Left lung (tissue), 10 donors: Measurements from ENCODE around the gene PNKD. TPM values are rescaled to one million over a fixed set of nuclear protein-coding genes. Genes with fewer than 3 reads are reported as not detected.
A peak's percentile ranks its signal among the peaks of the same experiment; 100 is the strongest.

ENCODE experiments used
- ATAC-seq: fragments of 200-7000 bp; cut with Tn5 transposase; one replicate; pipeline ENCODE4 v1.9.1; 2020; ENCODE audit warnings: moderate library complexity
- DNase-seq, 4 donors: peaks; one replicate each; pipeline ENCODE4 v3.0.0-alpha.2; 2013 to 2020
- H3K27ac ChIP-seq, 2 donors: fragments of 200-600 bp; sonication (generic) in 1 of 2; one replicate each; pipeline versions ENCODE4 v1.5.0 to v1.8.0; 2020 to 2021
- H3K27me3 ChIP-seq, 2 donors: fragments of 200-600 bp; sonication (generic) in 1 of 2; one replicate each; pipeline versions ENCODE4 v1.5.0 to v1.8.0; 2020 to 2021
- H3K36me3 ChIP-seq, 2 donors: fragments of 200-600 bp; sonication (generic) in 1 of 2; one replicate each; pipeline versions ENCODE4 v1.5.0 to v1.8.0; 2020 to 2021
- H3K4me1 ChIP-seq, 2 donors: fragments of 200-600 bp; one replicate each; pipeline ENCODE4 v1.8.0; 2021
- H3K4me3 ChIP-seq, 2 donors: fragments of 200-600 bp; sonication (generic) in 1 of 2; one replicate each; pipeline versions ENCODE4 v1.5.0 to v1.8.0; 2020 to 2021; ENCODE audit warnings: mild to moderate bottlenecking in 1 of 2
- H3K9me3 ChIP-seq, 2 donors: fragments of 200-600 bp; sonication (generic) in 1 of 2; one replicate each; pipeline versions ENCODE4 v1.5.0 to v1.8.0; 2020 to 2021
- intact Hi-C, 2 donors: fragments of 100-400 bp; cut with DNase I; formaldehyde crosslinking; loops; one replicate each; pipeline versions ENCODE4 v1.11.2 to v1.14.2; 2022
- polyA plus RNA-seq, 6 donors: library from polyadenylated mRNA; unstranded; fragments of 120-200 nt; gene quantifications; one replicate each; pipeline ENCODE4 v1.2.1, GENCODE V29; 2013; ENCODE audit not compliant: insufficient read length in 6 of 6
- total RNA-seq, 2 donors: library from RNA; stranded (reverse); fragmentation: NEBNext Ultra II Directional; extraction: Animal tissue kit (Norgen Biotek cat#: 25700); gene quantifications; one replicate each; pipeline ENCODE4 v1.2.1, GENCODE V29; 2021
- TF ChIP-seq, protein P1 (sequence below), 2 donors: fragments of 200-600 bp; sonication (generic) in 1 of 2; IDR thresholded peaks; one replicate each; pipeline versions ENCODE4 v1.5.0 to v1.8.0; 2021; ENCODE audit warnings: antibody characterized with exemption in 2 of 2
- donor health status: DM: no; HTN: yes; CAD: no.
- donor health status: DM: no; HTN: no; CAD: no.

The PNKD gene
- total and polyA plus RNA-seq, 8 donors = 58.2 to 96.8 (median 62.4) TPM

DNA sequence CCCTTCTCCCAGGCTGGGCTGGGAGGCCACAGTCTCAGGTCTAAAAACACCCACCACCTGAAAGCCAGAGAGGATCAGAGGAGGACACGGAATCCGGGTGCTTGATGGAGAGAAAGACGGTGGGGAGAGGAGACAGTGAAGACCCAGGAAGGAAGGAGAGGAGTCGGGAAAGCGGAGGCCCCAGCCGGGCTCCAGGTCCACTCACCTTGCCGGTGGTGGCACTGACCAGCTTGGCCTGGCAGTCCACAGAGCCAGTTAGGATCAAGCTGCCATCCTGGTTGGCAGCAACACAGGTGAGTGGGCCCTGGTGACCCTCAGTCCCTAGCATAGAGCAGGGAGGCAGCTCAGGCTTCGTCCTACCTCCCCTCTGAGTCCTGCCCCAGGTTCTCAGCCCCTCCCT is 4.7 kb upstream of the PNKD start:
- Histone ChIP-seq H3K36me3 (peaks cover 0 to 57% of the 10 kb centered on the region in 2 donors), H3K27ac (peak overlapping the region in 1 of 2 donors; percentile 8), H3K4me3 (no peak overlapping the region), H3K9me3 (no peaks in the 10 kb centered on the region), H3K4me1 (peaks cover 7 to 57% of the 10 kb centered on the region in 2 donors), H3K27me3 (no peaks in the 10 kb centered on the region)
- intact Hi-C loops = no loop called here
- DNase-seq = peak in 1 of 4 donors; percentile 28
- no peak for ATAC-seq
- TF ChIP-seq, protein P1, sequence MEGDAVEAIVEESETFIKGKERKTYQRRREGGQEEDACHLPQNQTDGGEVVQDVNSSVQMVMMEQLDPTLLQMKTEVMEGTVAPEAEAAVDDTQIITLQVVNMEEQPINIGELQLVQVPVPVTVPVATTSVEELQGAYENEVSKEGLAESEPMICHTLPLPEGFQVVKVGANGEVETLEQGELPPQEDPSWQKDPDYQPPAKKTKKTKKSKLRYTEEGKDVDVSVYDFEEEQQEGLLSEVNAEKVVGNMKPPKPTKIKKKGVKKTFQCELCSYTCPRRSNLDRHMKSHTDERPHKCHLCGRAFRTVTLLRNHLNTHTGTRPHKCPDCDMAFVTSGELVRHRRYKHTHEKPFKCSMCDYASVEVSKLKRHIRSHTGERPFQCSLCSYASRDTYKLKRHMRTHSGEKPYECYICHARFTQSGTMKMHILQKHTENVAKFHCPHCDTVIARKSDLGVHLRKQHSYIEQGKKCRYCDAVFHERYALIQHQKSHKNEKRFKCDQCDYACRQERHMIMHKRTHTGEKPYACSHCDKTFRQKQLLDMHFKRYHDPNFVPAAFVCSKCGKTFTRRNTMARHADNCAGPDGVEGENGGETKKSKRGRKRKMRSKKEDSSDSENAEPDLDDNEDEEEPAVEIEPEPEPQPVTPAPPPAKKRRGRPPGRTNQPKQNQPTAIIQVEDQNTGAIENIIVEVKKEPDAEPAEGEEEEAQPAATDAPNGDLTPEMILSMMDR (IDR thresholded peaks at IDR 0.05) = no peak

DNA sequence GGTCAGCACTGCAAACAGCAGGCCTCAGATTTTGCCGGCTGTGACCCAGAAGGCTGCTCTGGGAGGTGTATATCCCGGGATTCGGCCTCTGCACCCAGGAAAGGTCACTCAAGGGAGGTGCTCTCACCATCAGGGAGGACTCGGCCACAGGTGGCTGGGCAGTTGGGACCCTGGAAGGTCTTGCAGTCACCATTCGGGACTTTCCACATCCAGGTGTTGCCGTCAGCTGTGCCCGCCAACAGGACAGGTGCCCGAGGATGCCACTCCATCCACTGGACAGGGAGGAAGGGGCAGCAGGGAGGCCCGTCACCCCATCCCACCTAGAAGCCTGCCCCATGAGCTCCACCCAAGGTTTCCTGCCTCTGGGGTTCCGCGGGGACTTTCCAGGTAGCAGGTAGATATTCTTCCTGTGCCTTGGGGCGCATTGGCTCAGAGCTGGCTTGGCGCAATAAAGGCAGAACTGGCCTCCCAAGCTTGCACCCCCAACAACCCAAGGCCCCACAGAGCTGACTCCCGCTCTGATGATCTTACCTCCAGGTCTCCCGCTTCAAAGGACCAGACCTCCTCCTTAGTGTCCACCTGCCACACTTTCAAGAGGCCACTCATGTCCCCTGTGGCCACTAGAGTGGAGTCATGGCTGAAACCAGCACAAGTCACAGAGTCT is 3.9 kb upstream of the PNKD start:
- Histone ChIP-seq H3K4me1 (peaks cover 13 to 57% of the 10 kb centered on the region in 2 donors), H3K9me3 (no peaks in the 10 kb centered on the region), H3K4me3 (no peak overlapping the region), H3K36me3 (peaks cover 0 to 57% of the 10 kb centered on the region in 2 donors), H3K27me3 (no peaks in the 10 kb centered on the region), H3K27ac (no peak overlapping the region)
- TF ChIP-seq, protein P1 (IDR thresholded peaks at IDR 0.05) = no peak
- DNase-seq (peak in 1 of 4 donors; percentile 19), ATAC-seq (no peak)
- intact Hi-C loops = no loop called here

DNA sequence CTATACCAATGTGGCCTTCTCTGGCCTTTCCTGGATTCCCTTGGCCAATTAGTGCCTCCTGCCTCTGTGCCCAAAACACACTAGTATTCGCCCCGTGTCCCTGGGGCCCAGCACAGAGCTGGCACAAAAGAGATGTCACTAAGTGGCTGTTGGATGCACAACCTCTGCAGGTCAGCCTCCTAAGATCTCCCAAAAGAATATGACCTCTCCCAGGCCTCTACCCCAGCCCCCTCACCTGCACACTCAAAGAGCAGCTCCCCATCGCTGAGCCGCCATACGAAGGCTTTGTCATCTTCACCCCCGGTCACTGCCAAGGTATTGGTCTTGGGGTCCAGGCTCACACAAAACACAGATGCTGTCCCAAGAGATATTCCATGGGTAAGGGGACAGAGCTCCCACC is 3.1 kb upstream of the PNKD start:
- TF ChIP-seq, protein P1 (IDR thresholded peaks at IDR 0.05) = no peak
- intact Hi-C loops = no loop called here
- Histone ChIP-seq H3K27me3 (no peaks in the 10 kb centered on the region), H3K4me3 (no peak overlapping the region), H3K27ac (no peak overlapping the region), H3K4me1 (peaks cover 21 to 57% of the 10 kb centered on the region in 2 donors), H3K9me3 (no peaks in the 10 kb centered on the region), H3K36me3 (peaks cover 0 to 55% of the 10 kb centered on the region in 2 donors)
- DNase-seq = peak in 1 of 4 donors; percentile 25
- no peak for ATAC-seq

GRCh38 chr2:218270721-218271486 is 585 bp downstream of the PNKD start:
- intact Hi-C loops = loop anchor here in 1 of 2 donors (10.0 kb wide), 1 partner anchor 124 kb away; the partner anchor contains the start of gene CTDSP1
- ATAC-seq (no peak), DNase-seq (no peak)
- Histone ChIP-seq H3K9me3 (no peaks in the 10 kb centered on the region), H3K27me3 (no peaks in the 10 kb centered on the region), H3K4me1 (peaks cover 34 to 60% of the 10 kb centered on the region in 2 donors), H3K36me3 (peaks cover 0 to 48% of the 10 kb centered on the region in 2 donors), H3K27ac (peak overlapping the region; percentile 20 to 78), H3K4me3 (peak overlapping the region; percentile 77 to 84)
- TF ChIP-seq, protein P1 (IDR thresholded peaks at IDR 0.05) = no peak

- no peak for DNase-seq
- H3K27ac ChIP-seq = peak overlapping the region; percentile 20 to 78
- no peaks in the 10 kb centered on the region for H3K27me3 ChIP-seq
- H3K9me3 ChIP-seq = no peaks in the 10 kb centered on the region
- TF ChIP-seq, protein P1 (IDR thresholded peaks at IDR 0.05) = no peak
- no peak for ATAC-seq
- peaks cover 0 to 48% of the 10 kb centered on the region in 2 donors for H3K36me3 ChIP-seq
- peaks cover 34 to 64% of the 10 kb centered on the region in 2 donors for H3K4me1 ChIP-seq
- H3K4me3 ChIP-seq = peak overlapping the region in 1 of 2 donors; percentile 84
- intact Hi-C loops = loop anchor here in 1 of 2 donors (10.0 kb wide), 1 partner anchor 123 kb away; the partner anchor contains the start of gene CTDSP1
Measured at GRCh38 chr2:218271487-218271797, 1.1 kb downstream of the PNKD start.
